Neural progenitor cell (in vitro differentiated cells): ENCODE results near the gene ETFB.

Source experiments
- CTCF ChIP-seq: fragments of 200-600 bp; sonication (generic); IDR thresholded peaks from 2 replicates; pipeline ENCODE4 v1.5.1; 2017; ENCODE audit warnings: antibody characterized with exemption, mild to moderate bottlenecking
- EZH2 ChIP-seq: fragments of 200-600 bp; sonication (generic); IDR thresholded peaks from 2 replicates; pipeline ENCODE4 v1.6.1; 2017; ENCODE audit warnings: antibody characterized with exemption, mild to moderate bottlenecking, moderate library complexity

DNA sequence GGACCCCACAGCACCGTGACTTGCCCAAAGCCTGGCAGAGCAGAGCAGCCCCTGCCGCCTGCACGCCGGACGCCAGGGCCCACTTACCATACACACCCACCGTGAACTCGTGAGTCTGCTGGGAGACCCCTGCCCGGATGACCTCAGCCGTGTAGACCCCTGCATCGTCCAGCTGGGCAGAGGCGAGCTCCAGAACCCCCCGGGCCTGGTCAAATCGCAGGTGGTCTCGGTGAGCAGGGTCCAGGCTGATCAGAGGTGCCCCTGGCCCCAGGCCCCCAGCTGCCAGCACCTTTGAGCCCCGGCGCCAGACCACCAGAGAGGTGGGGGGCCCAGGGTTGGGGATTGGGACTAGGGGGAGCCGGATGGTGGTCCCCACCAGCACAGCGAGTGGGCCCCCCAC lies 25.1 kb downstream of the ETFB start:
- TF ChIP-seq EZH2 = no peak
- no peak for TF ChIP-seq CTCF
